GM23338 (cell line): ENCODE results near the gene PPP1CB. TPM values are rescaled to one million over a fixed set of nuclear protein-coding genes. Genes with fewer than 3 reads are reported as not detected.

Source experiments
- ATAC-seq: fragments of 200-7000 bp; cut with Tn5 transposase; 3 replicates; pipeline ENCODE4 v1.9.1; 2020
- DNase-seq: peaks from one replicate; pipeline ENCODE4 v3.0.0-alpha.2; 2015; ENCODE audit warnings: low spot score
- H2AFZ ChIP-seq: fragments of 200-600 bp; sonication (generic); 2 replicates; pipeline ENCODE4 v1.8.0; 2016; ENCODE audit warnings: antibody characterized with exemption, mild to moderate bottlenecking, moderate library complexity
- H3F3A ChIP-seq: fragments of 200-600 bp; sonication (generic); replicated peaks from 2 replicates; pipeline ENCODE4 v1.8.0; 2017; ENCODE audit warnings: antibody characterized with exemption, mixed run types, low read depth
- H3K27ac ChIP-seq: fragments of 200-600 bp; sonication (generic); 2 replicates; pipeline ENCODE4 v1.6.1; 2016; ENCODE audit warnings: low read depth
- H3K27me3 ChIP-seq: fragments of 200-600 bp; sonication (generic); 2 replicates; pipeline ENCODE4 v1.8.0; 2016; ENCODE audit warnings: mild to moderate bottlenecking, mixed run types, moderate library complexity; ENCODE audit not compliant: insufficient read depth
- H3K36me3 ChIP-seq: fragments of 200-600 bp; sonication (generic); 2 replicates; pipeline ENCODE4 v1.8.0; 2016; ENCODE audit warnings: mild to moderate bottlenecking; ENCODE audit not compliant: insufficient read depth
- H3K4me1 ChIP-seq: fragments of 200-600 bp; sonication (generic); 2 replicates; pipeline ENCODE4 v1.8.0; 2016; ENCODE audit warnings: mild to moderate bottlenecking, moderate library complexity; ENCODE audit not compliant: insufficient read depth
- H3K4me2 ChIP-seq: fragments of 200-600 bp; sonication (generic); 2 replicates; pipeline ENCODE4 v1.7.1; 2017; ENCODE audit warnings: mixed run types
- H3K4me3 ChIP-seq: fragments of 200-600 bp; sonication (generic); 2 replicates; pipeline ENCODE4 v1.6.1; 2016; ENCODE audit warnings: mixed run types
- H3K79me2 ChIP-seq: fragments of 200-600 bp; sonication (generic); replicated peaks from 2 replicates; pipeline ENCODE4 v1.8.0; 2017; ENCODE audit warnings: mild to moderate bottlenecking; ENCODE audit not compliant: insufficient read depth
- H3K9me2 ChIP-seq: fragments of 200-600 bp; sonication (generic); 2 replicates; pipeline ENCODE4 v1.8.0; 2017; ENCODE audit not compliant: insufficient read depth
- H4K20me1 ChIP-seq: fragments of 200-600 bp; sonication (generic); replicated peaks from 2 replicates; pipeline ENCODE4 v1.8.0; 2017; ENCODE audit warnings: mild to moderate bottlenecking; ENCODE audit not compliant: insufficient read depth
- H3K27ac Mint-ChIP-seq: 2 replicates; pipeline ENCODE4 v1.8.0; 2020; ENCODE audit warnings: inconsistent platforms, mild to moderate bottlenecking, moderate library complexity, mixed read lengths
- H3K27me3 Mint-ChIP-seq: 3 replicates; pipeline ENCODE4 v1.8.0; 2022; ENCODE audit warnings: low read depth, mild to moderate bottlenecking, moderate library complexity, mixed read lengths, inconsistent platforms; ENCODE audit not compliant: insufficient read depth, poor library complexity
- H3K36me3 Mint-ChIP-seq: 3 replicates; pipeline ENCODE4 v1.8.0; 2021; ENCODE audit warnings: low read depth, mild to moderate bottlenecking, inconsistent platforms, moderate library complexity, mixed read lengths
- H3K4me1 Mint-ChIP-seq: 3 replicates; pipeline ENCODE4 v1.8.0; 2020; ENCODE audit warnings: mild to moderate bottlenecking, inconsistent platforms, mixed read lengths
- H3K4me3 Mint-ChIP-seq: 3 replicates; pipeline ENCODE4 v1.8.0; 2021; ENCODE audit warnings: moderate library complexity, mild to moderate bottlenecking, inconsistent platforms, mixed read lengths
- H3K9me3 Mint-ChIP-seq: 3 replicates; pipeline ENCODE4 v1.8.0; 2020; ENCODE audit warnings: moderate library complexity, mild to moderate bottlenecking, inconsistent platforms, mixed read lengths
- CREB1 ChIP-seq: fragments of 250-450 bp; sonication (Bioruptor Pico); IDR thresholded peaks from 2 replicates; pipeline ENCODE4 v1.5.0; 2020; ENCODE audit warnings: low read depth, mild to moderate bottlenecking, moderate library complexity
- ETS1 ChIP-seq: IDR thresholded peaks from 2 replicates; pipeline ENCODE4 v1.6.1; 2016; ENCODE audit warnings: antibody characterized with exemption
- NANOG ChIP-seq: IDR thresholded peaks from 2 replicates; pipeline ENCODE4 v1.6.1; 2016; ENCODE audit warnings: antibody characterized with exemption, borderline replicate concordance
- POLR2AphosphoS5 ChIP-seq: IDR thresholded peaks from 2 replicates; pipeline ENCODE4 v1.6.1; 2016; ENCODE audit warnings: antibody characterized with exemption, low read depth
- REST ChIP-seq: IDR thresholded peaks from one replicate; pipeline ENCODE4 v1.6.1; 2018; ENCODE audit warnings: antibody characterized with exemption; ENCODE audit not compliant: unreplicated experiment
- STAT1 ChIP-seq: IDR thresholded peaks from one replicate; pipeline ENCODE4 v1.6.1; 2016; ENCODE audit warnings: antibody characterized with exemption; ENCODE audit not compliant: unreplicated experiment
- ZNF114 ChIP-seq: fragments of 250-450 bp; sonication (Bioruptor Pico); IDR thresholded peaks from 2 replicates; pipeline ENCODE4 v1.5.0; 2020; ENCODE audit warnings: mild to moderate bottlenecking, moderate library complexity
- ZNF331 ChIP-seq: fragments of 250-450 bp; sonication (Bioruptor Pico); IDR thresholded peaks from 2 replicates; pipeline ENCODE4 v1.5.0; 2020; ENCODE audit warnings: low read depth, mild to moderate bottlenecking, moderate library complexity
- polyA plus RNA-seq: library from polyadenylated mRNA; unstranded; fragments of >200 nt; fragmentation: Nextera tagmentation; extraction: Ambion mirVana; gene quantifications from 2 replicates; pipeline ENCODE4 v1.2.1, GENCODE V29; 2016
- total RNA-seq: library from RNA; depleted of rRNA; stranded (reverse); fragments of >200 nt; shearing (Covaris generic); gene quantifications from 2 replicates; pipeline ENCODE4 v1.2.3, GENCODE V29; 2014

Gene PPP1CB
- total and polyA plus RNA-seq, 2 experiments from 2014 or later: 103 to 118 TPM

- Histone ChIP-seq H3F3A (no peaks in the 10 kb centered on the region), H3K27ac (no peak overlapping the region), H3K36me3 (no peaks in the 10 kb centered on the region), H3K4me1 (no peaks in the 10 kb centered on the region), H4K20me1 (no peaks in the 10 kb centered on the region), H3K27me3 (no peaks in the 10 kb centered on the region), H3K9me2 (no peaks in the 10 kb centered on the region), H3K4me3 (no peak overlapping the region), H3K4me2 (no peak overlapping the region), H2AFZ (no peak overlapping the region), H3K79me2 (no peaks in the 10 kb centered on the region)
- peaks cover 20% of the 10 kb centered on the region for H3K9me3 Mint-ChIP-seq
- H3K4me1 Mint-ChIP-seq: peaks cover 3% of the 10 kb centered on the region; the same call in 2 of the 3 replicates
- TF ChIP-seq ETS1: no peak
- no peak for TF ChIP-seq POLR2AphosphoS5
- no peak for TF ChIP-seq ZNF114 (CRISPR knock-in tag)
- no peak overlapping the region for H3K27ac Mint-ChIP-seq
- no peak for DNase-seq
- peaks cover 4% of the 10 kb centered on the region; the same call in 1 of the 3 replicates for H3K36me3 Mint-ChIP-seq
- peaks cover 4% of the 10 kb centered on the region for H3K27me3 Mint-ChIP-seq
- ATAC-seq: no peak
- no peak overlapping the region for H3K4me3 Mint-ChIP-seq
Measured at GRCh38 chr2:28705751-28706440, 45.7 kb upstream of the PPP1CB start.

- Mint-ChIP-seq H3K27me3 (peaks cover 4% of the 10 kb centered on the region), H3K36me3 (peaks cover 4% of the 10 kb centered on the region; the same call in 1 of the 3 replicates), H3K4me3 (no peak overlapping the region), H3K4me1 (peaks cover 3% of the 10 kb centered on the region; the same call in 2 of the 3 replicates), H3K27ac (no peak overlapping the region), H3K9me3 (peaks cover 20% of the 10 kb centered on the region)
- no peak for TF ChIP-seq NANOG
- no peak for TF ChIP-seq ETS1
- no peak for TF ChIP-seq ZNF331 (CRISPR knock-in tag)
- no peak for TF ChIP-seq STAT1
- no peak for TF ChIP-seq REST
- no peak for TF ChIP-seq POLR2AphosphoS5
- TF ChIP-seq CREB1 (CRISPR knock-in tag): no peak
- no peaks in the 10 kb centered on the region for H3K9me2 ChIP-seq
- no peak for ATAC-seq
- H3F3A ChIP-seq: no peaks in the 10 kb centered on the region
- H3K27me3 ChIP-seq: no peaks in the 10 kb centered on the region
- H3K79me2 ChIP-seq: no peaks in the 10 kb centered on the region
- no peak for DNase-seq
- H4K20me1 ChIP-seq: no peaks in the 10 kb centered on the region
- H3K4me2 ChIP-seq: no peak overlapping the region
- H3K4me3 ChIP-seq: no peak overlapping the region
- no peak overlapping the region for H2AFZ ChIP-seq
- no peaks in the 10 kb centered on the region for H3K4me1 ChIP-seq
- H3K36me3 ChIP-seq: no peaks in the 10 kb centered on the region
- no peak overlapping the region for H3K27ac ChIP-seq
Measured at GRCh38 chr2:28707592-28707991, 44.0 kb upstream of the PPP1CB start.
